AG04450 (cell line): ENCODE results near the gene ATG7. TPM values are rescaled to one million over a fixed set of nuclear protein-coding genes. Genes with fewer than 3 reads are reported as not detected.

Experiments
- CTCF ChIA-PET: fragments of 300-600, 350-600 bp; formaldehyde crosslinking; extraction: SDS; loops from one replicate; lab custom pipeline; 2022; ENCODE audit warnings: antibody characterized with exemption, inconsistent platforms; lab: Charles Lee
- POLR2A ChIA-PET: fragments of 350-600 bp; formaldehyde crosslinking; extraction: SDS; loops from one replicate; lab custom pipeline; 2021; ENCODE audit warnings: antibody characterized with exemption, inconsistent platforms; lab: Yijun Ruan, JAX
- DNase-seq: peaks from one replicate; pipeline ENCODE4 v3.0.0-alpha.2; 2011; ENCODE audit warnings: low read depth, low spot score
- H3K27ac ChIP-seq: one replicate; pipeline ENCODE4 v1.5.1; 2012; ENCODE audit warnings: low read depth, low read length, control low read depth
- H3K27me3 ChIP-seq: one replicate; pipeline ENCODE4 v1.6.0; 2012; ENCODE audit warnings: low read length; ENCODE audit not compliant: control insufficient read depth, insufficient read depth
- H3K4me3 ChIP-seq: 2 replicates; pipeline ENCODE4 v1.5.1; 2011; ENCODE audit warnings: mild to moderate bottlenecking, low read depth, low read length, control low read depth
- H3K9me3 ChIP-seq: 2 replicates; pipeline ENCODE4 v1.5.1; 2012; ENCODE audit warnings: low read length; ENCODE audit not compliant: control insufficient read depth, insufficient read depth
- polyA plus RNA-seq: library from polyadenylated mRNA; depleted of rRNA; stranded (reverse); fragments of >200 nt; gene quantifications from 2 replicates; pipeline ENCODE4 v1.2.3, GENCODE V29; 2011
- TF ChIP-seq, protein P1 (sequence below): IDR thresholded peaks from 2 replicates; pipeline ENCODE4 v1.5.1; 2011; ENCODE audit warnings: low read depth, low read length, control low read depth, inconsistent platforms

The ATG7 gene
- polyA plus RNA-seq, 1 experiment = 51.7 TPM

DNA sequence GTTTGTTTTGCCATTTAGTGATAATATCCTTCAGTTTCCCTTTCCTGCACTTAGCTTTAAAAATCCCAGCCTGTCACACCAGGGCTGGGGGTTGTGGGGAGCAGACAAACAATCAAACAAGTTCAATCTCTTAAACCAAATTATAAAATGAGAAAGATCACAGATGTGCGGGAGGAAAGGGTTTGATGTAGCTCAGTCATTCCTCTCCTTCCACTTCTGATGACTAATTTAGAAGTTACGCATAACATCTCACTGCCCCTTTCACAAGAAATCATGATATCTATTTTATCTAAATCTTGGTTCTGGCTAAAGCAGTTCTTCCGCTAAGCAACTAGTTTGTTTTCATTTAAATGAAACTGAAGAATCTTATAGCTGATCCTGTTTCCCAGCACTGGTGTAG is 34.1 kb upstream of the ATG7 start:
- ChIA-PET POLR2A (interaction anchor here (1.0 to 1.7 kb wide), 3 partner anchors 34 to 68 kb away, joined by 5 to 7 read pairs (median 6); partner anchors contain the start of gene ATG7), CTCF (interaction anchor here (1.4 to 1.6 kb wide), 2 partner anchors 97 to 177 kb away, joined by 5 to 13 read pairs; no protein-coding TSS in a partner anchor)
- peaks cover 13% of the 10 kb centered on the region for H3K9me3 ChIP-seq
- H3K4me3 ChIP-seq = no peak overlapping the region
- peak overlapping the region; percentile 93 for H3K27ac ChIP-seq
- TF ChIP-seq, protein P1, sequence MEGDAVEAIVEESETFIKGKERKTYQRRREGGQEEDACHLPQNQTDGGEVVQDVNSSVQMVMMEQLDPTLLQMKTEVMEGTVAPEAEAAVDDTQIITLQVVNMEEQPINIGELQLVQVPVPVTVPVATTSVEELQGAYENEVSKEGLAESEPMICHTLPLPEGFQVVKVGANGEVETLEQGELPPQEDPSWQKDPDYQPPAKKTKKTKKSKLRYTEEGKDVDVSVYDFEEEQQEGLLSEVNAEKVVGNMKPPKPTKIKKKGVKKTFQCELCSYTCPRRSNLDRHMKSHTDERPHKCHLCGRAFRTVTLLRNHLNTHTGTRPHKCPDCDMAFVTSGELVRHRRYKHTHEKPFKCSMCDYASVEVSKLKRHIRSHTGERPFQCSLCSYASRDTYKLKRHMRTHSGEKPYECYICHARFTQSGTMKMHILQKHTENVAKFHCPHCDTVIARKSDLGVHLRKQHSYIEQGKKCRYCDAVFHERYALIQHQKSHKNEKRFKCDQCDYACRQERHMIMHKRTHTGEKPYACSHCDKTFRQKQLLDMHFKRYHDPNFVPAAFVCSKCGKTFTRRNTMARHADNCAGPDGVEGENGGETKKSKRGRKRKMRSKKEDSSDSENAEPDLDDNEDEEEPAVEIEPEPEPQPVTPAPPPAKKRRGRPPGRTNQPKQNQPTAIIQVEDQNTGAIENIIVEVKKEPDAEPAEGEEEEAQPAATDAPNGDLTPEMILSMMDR = no peak
- DNase-seq = peak; percentile 73
- H3K27me3 ChIP-seq = no peaks in the 10 kb centered on the region

DNA sequence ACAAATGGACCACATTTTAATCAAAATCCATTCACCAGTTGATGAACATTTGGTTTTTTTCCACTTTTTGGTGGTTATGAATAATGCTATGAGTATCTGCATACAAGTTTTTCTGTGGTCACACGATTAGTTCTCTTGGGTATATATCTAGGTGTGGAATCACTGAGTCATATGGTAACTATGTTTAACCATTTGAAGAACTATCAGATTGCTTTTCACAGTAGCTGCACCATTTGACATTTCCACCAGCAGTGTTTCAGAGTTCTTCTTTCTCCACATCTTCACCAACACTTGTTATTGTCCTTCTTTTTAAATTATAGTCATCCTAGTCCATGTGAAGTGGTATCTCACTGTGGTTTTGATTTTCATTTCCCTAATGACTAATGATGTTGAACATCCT is 33.3 kb upstream of the ATG7 start:
- H3K9me3 ChIP-seq = peaks cover 13% of the 10 kb centered on the region
- H3K4me3 ChIP-seq = no peak overlapping the region
- H3K27me3 ChIP-seq = no peaks in the 10 kb centered on the region
- peak; percentile 69 for DNase-seq
- TF ChIP-seq, protein P1 = no peak
- ChIA-PET CTCF (interaction anchor here (0.6 to 1.4 kb wide), 3 partner anchors 83 to 178 kb away, joined by 3 to 5 read pairs (median 4); no protein-coding TSS in a partner anchor), POLR2A (interaction anchor here (1.0 to 1.7 kb wide), 3 partner anchors 33 to 69 kb away, joined by 5 to 7 read pairs (median 6); partner anchors contain the start of gene ATG7)
- H3K27ac ChIP-seq = peak overlapping the region; percentile 93

DNA sequence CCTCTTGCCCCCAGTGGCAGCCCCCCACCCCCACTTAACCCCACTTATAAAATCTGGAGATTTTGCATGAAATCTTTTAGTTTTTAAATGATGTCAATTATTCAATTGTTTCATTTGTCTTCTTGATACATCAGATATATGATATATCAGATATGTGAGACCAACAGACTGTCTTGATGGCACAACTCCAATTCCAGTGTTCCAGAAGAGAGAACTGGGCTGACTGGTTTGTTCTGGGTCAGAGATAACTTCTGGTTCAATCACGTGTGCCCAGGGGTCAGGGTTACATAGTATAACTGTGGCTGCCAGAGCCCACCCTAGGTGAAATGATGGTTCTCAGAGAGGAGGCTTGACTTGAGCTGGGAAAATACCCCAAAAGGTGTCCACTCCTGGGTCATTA is 32.4 kb upstream of the ATG7 start:
- H3K4me3 ChIP-seq = no peak overlapping the region
- CTCF ChIA-PET = interaction anchor here (1.2 kb wide), 1 partner anchor 84 kb away, joined by 3 read pairs; no protein-coding TSS in a partner anchor
- TF ChIP-seq, protein P1 = no peak
- POLR2A ChIA-PET = no interaction called here
- DNase-seq = no peak
- H3K27ac ChIP-seq = no peak overlapping the region
- H3K27me3 ChIP-seq = no peaks in the 10 kb centered on the region
- peaks cover 13% of the 10 kb centered on the region for H3K9me3 ChIP-seq

GRCh38 chr3:11240496-11240895 is 31.7 kb upstream of the ATG7 start:
- POLR2A ChIA-PET = no interaction called here
- no peak overlapping the region for H3K27ac ChIP-seq
- no peaks in the 10 kb centered on the region for H3K27me3 ChIP-seq
- TF ChIP-seq, protein P1 = no peak
- CTCF ChIA-PET = no interaction called here
- peaks cover 13% of the 10 kb centered on the region for H3K9me3 ChIP-seq
- H3K4me3 ChIP-seq = no peak overlapping the region
- no peak for DNase-seq

- no peak overlapping the region for H3K27ac ChIP-seq
- H3K4me3 ChIP-seq = no peak overlapping the region
- no peaks in the 10 kb centered on the region for H3K27me3 ChIP-seq
- H3K9me3 ChIP-seq = peaks cover 13% of the 10 kb centered on the region
- ChIA-PET CTCF (interaction anchor here (0.5 to 1.1 kb wide), 4 partner anchors 9 to 91 kb away, joined by 3 read pairs; no protein-coding TSS in a partner anchor), POLR2A (no interaction called here)
- TF ChIP-seq, protein P1 = no peak
- DNase-seq = no peak
Measured at GRCh38 chr3:11244121-11244677, 28.0 kb upstream of the ATG7 start.
